ENCODE data around the gene VMP1.
"Not testable (repeated sequence)": the region's sequence is repeated elsewhere in the genome, so short reads cannot be mapped to it uniquely, and the experiment has no call there.

The VMP1 gene

GRCh38 chr17:59796785-59797205 lies 89.3 kb downstream of the VMP1 start:
- H3K27ac ChIP-seq = no peak overlapping the region
- no peak for TF ChIP-seq CTCF (conservative IDR thresholded peaks at IDR 0.05)
- no peak for TF ChIP-seq ZFX (IDR thresholded peaks at IDR 0.05)

GRCh38 chr17:59798111-59798510 lies 90.7 kb downstream of the VMP1 start:
- TF ChIP-seq CTCF (conservative IDR thresholded peaks at IDR 0.05) (no peak), ZFX (IDR thresholded peaks at IDR 0.05) (no peak)
- no peak overlapping the region for H3K27ac ChIP-seq

GRCh38 chr17:59800530-59800942 lies 93.1 kb downstream of the VMP1 start:
- TF ChIP-seq ZFX (IDR thresholded peaks at IDR 0.05) (no peak), CTCF (conservative IDR thresholded peaks at IDR 0.05) (no peak)
- H3K27ac ChIP-seq = no peak overlapping the region

GRCh38 chr17:59802160-59802559 lies 94.7 kb downstream of the VMP1 start:
- no peak for TF ChIP-seq ZFX (IDR thresholded peaks at IDR 0.05)
- TF ChIP-seq CTCF (conservative IDR thresholded peaks at IDR 0.05) = no peak

DNA sequence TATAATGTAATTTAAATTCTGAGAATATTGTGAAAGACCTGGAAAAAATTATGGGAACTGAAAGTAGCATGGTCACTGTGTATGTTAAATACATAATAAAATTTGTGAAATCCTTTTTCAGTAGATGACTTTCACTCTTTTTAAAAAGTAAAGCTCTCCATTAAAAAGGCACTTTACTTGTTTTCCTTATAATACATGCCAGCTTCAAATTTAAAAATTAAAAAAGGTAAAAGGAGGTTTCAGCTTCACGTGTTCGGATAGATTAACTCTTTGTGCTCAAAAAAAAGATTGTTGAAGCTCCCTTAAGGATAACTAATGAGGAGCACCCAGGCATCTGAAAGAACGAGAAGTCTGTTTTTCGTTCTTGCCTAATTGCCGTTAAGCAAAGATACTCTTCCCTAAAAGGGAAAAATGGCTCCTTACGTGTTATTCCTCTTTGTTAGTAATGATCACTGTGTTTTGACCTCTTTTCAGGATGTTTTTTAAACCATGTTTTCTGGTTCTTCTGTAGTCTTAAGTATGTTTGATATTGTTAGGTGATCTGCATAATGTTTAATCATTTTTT lies 97.5 kb downstream of the VMP1 start:
- no peak overlapping the region for H3K27ac ChIP-seq
- TF ChIP-seq ZFX (IDR thresholded peaks at IDR 0.05) = no peak
- TF ChIP-seq CTCF (conservative IDR thresholded peaks at IDR 0.05) = no peak

More at GRCh38 chr17:59802160-59802559, 94.7 kb downstream of the VMP1 start:
- H3K27ac ChIP-seq = no peak overlapping the region; the same call in 1 of the 2 replicates

DNA sequence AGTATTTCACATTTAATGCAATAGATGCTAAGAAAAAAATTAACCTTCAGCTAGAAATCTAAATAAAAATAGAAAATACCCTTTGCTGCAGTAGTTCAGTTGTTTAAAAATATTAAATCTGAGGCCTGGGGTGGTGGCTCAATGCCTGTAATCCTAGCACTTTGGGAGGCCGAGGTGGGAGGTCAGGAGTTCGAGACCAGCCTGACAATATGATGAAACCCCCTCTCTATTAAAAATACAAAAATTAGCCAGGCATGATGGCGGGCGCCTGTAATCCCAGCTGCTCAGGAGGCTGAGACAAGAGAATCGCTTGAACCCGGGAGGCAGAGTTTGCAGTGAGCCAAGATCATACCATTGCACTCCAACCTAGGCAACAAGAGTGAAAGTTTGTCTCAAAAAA lies 98.9 kb downstream of the VMP1 start:
- not testable (repeated sequence) for H3K27ac ChIP-seq

DNA sequence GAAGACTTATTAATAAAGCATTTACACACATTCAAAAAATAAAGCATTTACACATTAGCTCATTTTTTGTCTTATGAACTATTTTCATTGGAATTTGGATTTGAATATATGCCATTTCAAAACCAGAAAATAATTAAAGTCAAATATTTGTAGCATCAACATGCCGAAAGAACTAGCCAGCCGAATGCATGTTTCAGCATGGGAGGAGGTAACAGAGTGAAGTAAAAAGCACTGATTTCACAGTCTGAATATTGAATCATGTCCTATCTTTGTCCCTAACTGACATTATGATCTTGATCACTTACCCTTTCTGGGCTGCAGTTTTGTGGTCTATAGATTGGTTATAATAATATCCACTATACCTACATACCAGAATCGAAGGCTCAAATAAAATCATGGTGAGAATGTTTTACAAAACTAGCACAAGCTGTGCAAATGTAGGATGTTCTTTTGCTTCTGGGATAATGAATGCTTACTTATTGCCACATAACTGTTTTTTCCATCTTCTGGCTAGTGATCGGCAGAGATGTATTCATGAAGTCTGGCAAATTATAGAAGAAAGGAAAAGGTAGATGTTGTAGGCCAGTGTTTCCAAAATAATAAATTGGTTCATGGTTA lies 100.5 kb downstream of the VMP1 start:
- no peak overlapping the region for H3K27ac ChIP-seq
- TF ChIP-seq CTCF (conservative IDR thresholded peaks at IDR 0.05) (no peak), ZFX (IDR thresholded peaks at IDR 0.05) (no peak)

DNA sequence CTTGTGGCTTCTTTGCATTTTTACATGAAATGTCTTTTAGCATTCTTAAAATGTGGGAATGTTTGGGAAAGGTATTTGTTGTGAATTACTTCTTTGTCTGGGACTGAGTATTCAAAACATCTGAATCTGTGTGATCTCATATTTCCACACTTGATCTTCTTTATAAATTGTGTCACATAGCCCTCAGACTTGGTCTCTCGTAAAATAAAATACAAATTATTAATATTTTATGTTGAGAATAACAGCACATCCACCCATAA lies 103.4 kb downstream of the VMP1 start:
- no peak for TF ChIP-seq ZFX (IDR thresholded peaks at IDR 0.05)
- TF ChIP-seq CTCF (conservative IDR thresholded peaks at IDR 0.05) = no peak

More for the DNA sequence above, 103.4 kb downstream of the VMP1 start:
- H3K27ac ChIP-seq = no peak overlapping the region
